GM23338 (cell line): ENCODE measurements around the gene NCS1. TPM values are rescaled to one million over a fixed set of nuclear protein-coding genes. Genes with fewer than 3 reads are reported as not detected.

Source experiments
- ATAC-seq: fragments of 200-7000 bp; cut with Tn5 transposase; 3 replicates; pipeline ENCODE4 v1.9.1; 2020
- DNase-seq: peaks from one replicate; pipeline ENCODE4 v3.0.0-alpha.2; 2015; ENCODE audit warnings: low spot score
- H2AFZ ChIP-seq: fragments of 200-600 bp; sonication (generic); 2 replicates; pipeline ENCODE4 v1.8.0; 2016; ENCODE audit warnings: antibody characterized with exemption, mild to moderate bottlenecking, moderate library complexity
- H3F3A ChIP-seq: fragments of 200-600 bp; sonication (generic); replicated peaks from 2 replicates; pipeline ENCODE4 v1.8.0; 2017; ENCODE audit warnings: antibody characterized with exemption, mixed run types, low read depth
- H3K27ac ChIP-seq: fragments of 200-600 bp; sonication (generic); 2 replicates; pipeline ENCODE4 v1.6.1; 2016; ENCODE audit warnings: low read depth
- H3K27me3 ChIP-seq: fragments of 200-600 bp; sonication (generic); 2 replicates; pipeline ENCODE4 v1.8.0; 2016; ENCODE audit warnings: mild to moderate bottlenecking, mixed run types, moderate library complexity; ENCODE audit not compliant: insufficient read depth
- H3K36me3 ChIP-seq: fragments of 200-600 bp; sonication (generic); 2 replicates; pipeline ENCODE4 v1.8.0; 2016; ENCODE audit warnings: mild to moderate bottlenecking; ENCODE audit not compliant: insufficient read depth
- H3K4me1 ChIP-seq: fragments of 200-600 bp; sonication (generic); 2 replicates; pipeline ENCODE4 v1.8.0; 2016; ENCODE audit warnings: mild to moderate bottlenecking, moderate library complexity; ENCODE audit not compliant: insufficient read depth
- H3K4me2 ChIP-seq: fragments of 200-600 bp; sonication (generic); 2 replicates; pipeline ENCODE4 v1.7.1; 2017; ENCODE audit warnings: mixed run types
- H3K4me3 ChIP-seq: fragments of 200-600 bp; sonication (generic); 2 replicates; pipeline ENCODE4 v1.6.1; 2016; ENCODE audit warnings: mixed run types
- H3K79me2 ChIP-seq: fragments of 200-600 bp; sonication (generic); replicated peaks from 2 replicates; pipeline ENCODE4 v1.8.0; 2017; ENCODE audit warnings: mild to moderate bottlenecking; ENCODE audit not compliant: insufficient read depth
- H3K9me2 ChIP-seq: fragments of 200-600 bp; sonication (generic); 2 replicates; pipeline ENCODE4 v1.8.0; 2017; ENCODE audit not compliant: insufficient read depth
- H4K20me1 ChIP-seq: fragments of 200-600 bp; sonication (generic); replicated peaks from 2 replicates; pipeline ENCODE4 v1.8.0; 2017; ENCODE audit warnings: mild to moderate bottlenecking; ENCODE audit not compliant: insufficient read depth
- H3K27ac Mint-ChIP-seq: 2 replicates; pipeline ENCODE4 v1.8.0; 2020; ENCODE audit warnings: inconsistent platforms, mild to moderate bottlenecking, moderate library complexity, mixed read lengths
- H3K27me3 Mint-ChIP-seq: 3 replicates; pipeline ENCODE4 v1.8.0; 2022; ENCODE audit warnings: low read depth, mild to moderate bottlenecking, moderate library complexity, mixed read lengths, inconsistent platforms; ENCODE audit not compliant: insufficient read depth, poor library complexity
- H3K36me3 Mint-ChIP-seq: 3 replicates; pipeline ENCODE4 v1.8.0; 2021; ENCODE audit warnings: low read depth, mild to moderate bottlenecking, inconsistent platforms, moderate library complexity, mixed read lengths
- H3K4me1 Mint-ChIP-seq: 3 replicates; pipeline ENCODE4 v1.8.0; 2020; ENCODE audit warnings: mild to moderate bottlenecking, inconsistent platforms, mixed read lengths
- H3K4me3 Mint-ChIP-seq: 3 replicates; pipeline ENCODE4 v1.8.0; 2021; ENCODE audit warnings: moderate library complexity, mild to moderate bottlenecking, inconsistent platforms, mixed read lengths
- H3K9me3 Mint-ChIP-seq: 3 replicates; pipeline ENCODE4 v1.8.0; 2020; ENCODE audit warnings: moderate library complexity, mild to moderate bottlenecking, inconsistent platforms, mixed read lengths
- CREB1 ChIP-seq: fragments of 250-450 bp; sonication (Bioruptor Pico); IDR thresholded peaks from 2 replicates; pipeline ENCODE4 v1.5.0; 2020; ENCODE audit warnings: low read depth, mild to moderate bottlenecking, moderate library complexity
- CTCF ChIP-seq, 2 experiments: fragments of 200-600 bp in 1 of 2; sonication (generic) in 1 of 2; conservative IDR thresholded peaks; 2 replicates each; pipeline versions ENCODE4 v1.5.1 to v1.6.1; 2016 to 2017; ENCODE audit warnings: antibody characterized with exemption in 2 of 2, low read depth in 2 of 2, mild to moderate bottlenecking in 2 of 2, moderate library complexity in 1 of 2
- ETS1 ChIP-seq: IDR thresholded peaks from 2 replicates; pipeline ENCODE4 v1.6.1; 2016; ENCODE audit warnings: antibody characterized with exemption
- EZH2 ChIP-seq: fragments of 200-600 bp; sonication (generic); IDR thresholded peaks from one replicate; pipeline ENCODE4 v1.8.0; 2017; ENCODE audit warnings: antibody characterized with exemption, mild to moderate bottlenecking, low read depth; ENCODE audit not compliant: unreplicated experiment
- JUNB ChIP-seq: IDR thresholded peaks from one replicate; pipeline ENCODE4 v1.6.1; 2016; ENCODE audit warnings: antibody characterized with exemption; ENCODE audit not compliant: unreplicated experiment
- NANOG ChIP-seq: IDR thresholded peaks from 2 replicates; pipeline ENCODE4 v1.6.1; 2016; ENCODE audit warnings: antibody characterized with exemption, borderline replicate concordance
- POLR2AphosphoS5 ChIP-seq: IDR thresholded peaks from 2 replicates; pipeline ENCODE4 v1.6.1; 2016; ENCODE audit warnings: antibody characterized with exemption, low read depth
- REST ChIP-seq: IDR thresholded peaks from one replicate; pipeline ENCODE4 v1.6.1; 2018; ENCODE audit warnings: antibody characterized with exemption; ENCODE audit not compliant: unreplicated experiment
- STAT1 ChIP-seq: IDR thresholded peaks from one replicate; pipeline ENCODE4 v1.6.1; 2016; ENCODE audit warnings: antibody characterized with exemption; ENCODE audit not compliant: unreplicated experiment
- ZNF114 ChIP-seq: fragments of 250-450 bp; sonication (Bioruptor Pico); IDR thresholded peaks from 2 replicates; pipeline ENCODE4 v1.5.0; 2020; ENCODE audit warnings: mild to moderate bottlenecking, moderate library complexity
- ZNF331 ChIP-seq: fragments of 250-450 bp; sonication (Bioruptor Pico); IDR thresholded peaks from 2 replicates; pipeline ENCODE4 v1.5.0; 2020; ENCODE audit warnings: low read depth, mild to moderate bottlenecking, moderate library complexity
- polyA plus RNA-seq: library from polyadenylated mRNA; unstranded; fragments of >200 nt; fragmentation: Nextera tagmentation; extraction: Ambion mirVana; gene quantifications from 2 replicates; pipeline ENCODE4 v1.2.1, GENCODE V29; 2016
- total RNA-seq: library from RNA; depleted of rRNA; stranded (reverse); fragments of >200 nt; shearing (Covaris generic); gene quantifications from 2 replicates; pipeline ENCODE4 v1.2.3, GENCODE V29; 2014

Gene NCS1
- total and polyA plus RNA-seq, 2 experiments from 2014 or later, result 8.2 to 34.3 TPM

GRCh38 chr9:130128733-130129431, 43.3 kb upstream of the NCS1 start (continued):
- TF ChIP-seq ZNF114 (CRISPR knock-in tag), result no peak
- TF ChIP-seq CTCF (conservative IDR thresholded peaks at IDR 0.05; ENCODE audit: low read depth in 2 of 2), result no peak
- TF ChIP-seq STAT1, result no peak
- no peak for TF ChIP-seq POLR2AphosphoS5
- TF ChIP-seq REST, result no peak

GRCh38 chr9:130129432-130130061, 42.7 kb upstream of the NCS1 start:
- H3K27me3 ChIP-seq, result no peaks in the 10 kb centered on the region
- no peaks in the 10 kb centered on the region for H3K79me2 ChIP-seq
- no peak overlapping the region for H2AFZ ChIP-seq
- Mint-ChIP-seq H3K27ac (no peak overlapping the region), H3K36me3 (peaks cover 17% of the 10 kb centered on the region), H3K4me3 (no peak overlapping the region), H3K4me1 (peaks cover 3% of the 10 kb centered on the region), H3K9me3 (no peaks in the 10 kb centered on the region), H3K27me3 (peaks cover 4% of the 10 kb centered on the region)
- ATAC-seq (no peak), DNase-seq (no peak)
- H3K4me2 ChIP-seq, result no peak overlapping the region
- no peaks in the 10 kb centered on the region for H3K4me1 ChIP-seq
- no peaks in the 10 kb centered on the region for H3K9me2 ChIP-seq
- 0 out of 2 replicates have a peak, but pooled peaks cover 7% of the 10 kb centered on the region for H3F3A ChIP-seq
- H3K36me3 ChIP-seq, result peaks cover 10% of the 10 kb centered on the region; the same call in 1 of the 2 replicates
- H3K27ac ChIP-seq, result no peak overlapping the region
- no peaks in the 10 kb centered on the region for H4K20me1 ChIP-seq
- no peak overlapping the region for H3K4me3 ChIP-seq
- no peak for TF ChIP-seq ETS1
- no peak for TF ChIP-seq STAT1
- TF ChIP-seq CTCF (conservative IDR thresholded peaks at IDR 0.05; ENCODE audit: low read depth in 2 of 2), result no peak
- TF ChIP-seq ZNF331 (CRISPR knock-in tag), result no peak
- TF ChIP-seq JUNB, result no peak
- TF ChIP-seq REST, result no peak
- TF ChIP-seq NANOG, result no peak
- TF ChIP-seq POLR2AphosphoS5, result no peak
- TF ChIP-seq EZH2, result no peak
- no peak for TF ChIP-seq CREB1
